Measurements from ENCODE around the gene USP47. TPM values are rescaled to one million over a fixed set of nuclear protein-coding genes. Genes with fewer than 3 reads are reported as not detected.

Gene USP47
- total and polyA plus RNA-seq, 2 of the 8 experiments (the other 6 are each of a cell fraction or from before 2014, with no cell fraction given), result 4.2 to 21.3 TPM

GRCh38 chr11:11842421-11843008 lies 743 bp downstream of the USP47 start (continued):
- no peak for TF ChIP-seq CHD7 (IDR thresholded peaks at IDR 0.05; ENCODE audit: insufficient replicate concordance, low read length)
